NCI-H82 (cell line): ENCODE results near the gene BAZ2B.

Experiments used
- DNase-seq: peaks from one replicate; lab custom pipeline; 2025; lab: John Stamatoyannopoulos, UW

BAZ2B gene

DNA sequence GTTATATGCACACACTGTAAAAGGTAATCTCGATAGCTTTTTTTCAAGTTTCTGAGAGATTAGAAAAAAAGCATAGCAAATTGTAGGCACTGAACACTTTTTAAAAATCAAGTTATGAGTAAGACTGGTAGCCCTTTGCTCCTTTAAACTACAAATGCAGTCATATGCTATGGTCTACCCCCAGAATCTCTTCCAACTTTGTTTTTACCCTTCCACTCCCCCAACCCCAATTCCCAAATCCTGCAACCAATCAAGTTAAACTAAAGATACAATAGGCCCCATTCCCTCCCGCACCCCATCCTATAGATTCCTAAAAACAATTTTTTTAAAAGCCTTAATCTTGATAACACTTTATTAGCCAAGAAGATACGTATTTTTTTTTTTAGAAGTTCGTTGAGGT is 752 bp upstream of the BAZ2B start:
- DNase-seq = peak; percentile 20

DNA sequence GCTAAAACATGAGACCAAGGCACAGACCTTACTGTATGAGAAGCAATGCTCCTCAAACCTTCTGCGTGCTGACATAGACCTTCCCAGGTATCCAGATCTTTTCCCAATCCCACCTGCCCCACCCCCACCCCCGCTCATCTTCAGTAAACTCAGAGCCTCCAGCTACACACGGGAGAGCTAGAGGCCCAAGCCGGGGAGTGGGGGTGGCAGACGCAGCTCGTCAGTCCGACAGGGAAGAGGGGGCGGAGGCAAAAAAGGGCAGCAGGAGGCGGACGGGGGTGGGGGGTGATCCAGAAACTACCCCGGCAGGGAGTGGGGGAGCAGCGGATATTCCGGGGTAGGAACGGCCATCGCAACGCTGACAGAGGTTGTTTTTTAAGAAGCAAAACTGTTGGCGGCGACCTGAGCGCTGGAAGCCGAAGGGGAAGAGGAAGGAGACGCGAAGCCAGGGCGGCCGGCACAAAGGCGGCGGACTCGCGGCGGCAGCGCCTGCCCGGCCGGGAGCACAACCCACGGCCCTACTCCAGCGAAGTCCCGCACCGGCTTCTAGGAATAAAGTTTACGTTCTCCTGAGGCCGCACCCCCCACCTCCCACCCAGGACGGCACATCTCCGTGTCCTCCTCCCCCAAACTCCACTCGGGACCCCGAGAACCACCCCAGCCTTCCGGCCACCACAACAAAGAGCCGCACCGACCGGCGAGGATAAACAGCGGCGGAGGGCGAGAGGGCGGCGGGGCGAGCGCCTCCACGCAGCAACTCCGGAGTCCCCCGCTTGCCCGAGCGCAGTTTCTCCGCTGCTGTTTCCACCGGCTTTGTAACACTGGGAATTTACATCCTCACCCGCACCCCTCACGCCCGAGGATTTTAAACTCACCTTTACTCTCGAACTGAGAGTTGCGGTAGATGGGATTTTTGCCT is 722 bp downstream of the BAZ2B start:
- peak; percentile 98 for DNase-seq

DNA sequence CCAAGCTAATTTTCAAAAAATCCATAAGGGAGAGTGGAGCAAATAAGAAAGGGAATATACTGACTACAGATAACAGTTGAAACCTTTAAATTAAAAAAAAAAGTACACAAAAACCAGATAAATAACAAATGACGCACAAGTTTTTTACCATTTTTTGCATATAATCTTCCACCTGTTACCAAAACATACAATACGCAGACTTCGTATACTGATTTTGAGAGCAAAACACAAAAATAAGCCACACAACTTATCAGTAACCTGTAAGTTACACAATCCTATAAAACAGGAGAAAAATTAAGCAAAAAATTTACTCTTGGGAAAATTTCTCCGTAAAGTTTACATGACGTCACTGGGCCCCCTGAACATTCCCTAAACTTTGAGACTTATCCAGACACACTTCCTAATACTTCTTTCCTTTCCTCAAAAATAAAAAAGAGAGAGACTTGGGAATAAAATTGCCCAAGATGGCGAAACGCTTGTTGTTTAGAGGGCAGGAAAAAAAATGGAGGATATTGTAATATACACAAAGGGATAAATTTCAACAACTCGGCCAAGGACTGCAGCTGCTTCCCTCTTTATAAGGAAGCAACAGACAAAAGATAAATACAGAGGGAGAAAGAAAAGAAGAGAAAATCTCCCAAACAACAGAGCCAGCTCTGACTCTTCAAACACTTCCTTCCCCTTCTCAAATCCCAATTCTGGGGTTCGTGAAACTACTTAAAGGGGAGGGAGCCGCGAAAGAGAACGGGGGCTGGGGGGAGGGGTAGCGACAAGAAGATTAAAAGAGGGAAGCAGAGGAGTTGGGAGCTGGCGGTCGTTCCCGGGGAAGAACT is 1.6 kb downstream of the BAZ2B start:
- no peak for DNase-seq

DNA sequence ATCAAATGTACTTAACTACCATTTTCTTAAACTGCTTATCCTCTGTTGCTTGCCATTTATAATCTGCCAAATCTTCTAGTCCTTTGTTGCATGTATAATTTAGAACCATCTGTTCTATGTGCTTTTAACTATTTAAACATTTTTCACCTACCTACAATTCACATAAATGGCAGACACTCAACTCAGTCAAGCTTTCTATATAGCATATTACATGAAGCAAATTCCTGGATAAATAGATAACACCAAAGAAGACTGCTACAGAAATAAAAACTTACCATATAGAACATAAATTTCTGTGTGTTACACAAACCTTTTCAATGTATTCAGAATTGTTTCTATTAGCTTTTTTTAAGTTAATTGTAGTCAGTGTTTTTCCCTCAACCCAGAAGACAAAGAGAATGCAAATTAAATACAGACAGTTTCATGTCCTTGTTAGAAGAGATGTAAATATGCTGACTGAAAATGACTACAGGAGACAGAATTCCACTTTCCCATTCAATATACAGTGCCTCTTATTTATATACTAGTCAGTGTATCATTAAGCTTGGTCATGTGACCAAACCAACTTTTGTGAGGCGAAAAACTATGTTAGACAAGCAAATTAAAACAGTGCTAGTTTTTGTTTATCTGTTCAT is 2.6 kb downstream of the BAZ2B start:
- DNase-seq = peak; percentile 59

DNA sequence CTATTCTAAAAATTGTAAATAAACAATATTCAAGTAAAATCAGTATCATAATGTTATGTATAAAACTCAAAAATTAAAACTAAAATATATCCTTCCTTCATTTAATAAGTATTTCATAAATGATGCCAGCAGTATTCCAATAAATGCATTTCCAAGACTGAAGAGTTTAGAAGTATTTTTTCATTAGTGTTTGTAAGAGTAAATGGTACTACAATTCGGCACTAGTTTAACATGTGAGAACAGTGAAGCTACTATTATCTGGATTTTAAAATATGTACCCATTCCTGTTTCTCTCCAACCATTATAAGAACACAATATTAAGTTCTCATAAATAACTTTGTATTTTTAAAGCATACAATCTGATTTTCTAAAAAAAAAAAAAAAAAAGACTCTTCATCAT is 3.3 kb downstream of the BAZ2B start:
- no peak for DNase-seq

DNA sequence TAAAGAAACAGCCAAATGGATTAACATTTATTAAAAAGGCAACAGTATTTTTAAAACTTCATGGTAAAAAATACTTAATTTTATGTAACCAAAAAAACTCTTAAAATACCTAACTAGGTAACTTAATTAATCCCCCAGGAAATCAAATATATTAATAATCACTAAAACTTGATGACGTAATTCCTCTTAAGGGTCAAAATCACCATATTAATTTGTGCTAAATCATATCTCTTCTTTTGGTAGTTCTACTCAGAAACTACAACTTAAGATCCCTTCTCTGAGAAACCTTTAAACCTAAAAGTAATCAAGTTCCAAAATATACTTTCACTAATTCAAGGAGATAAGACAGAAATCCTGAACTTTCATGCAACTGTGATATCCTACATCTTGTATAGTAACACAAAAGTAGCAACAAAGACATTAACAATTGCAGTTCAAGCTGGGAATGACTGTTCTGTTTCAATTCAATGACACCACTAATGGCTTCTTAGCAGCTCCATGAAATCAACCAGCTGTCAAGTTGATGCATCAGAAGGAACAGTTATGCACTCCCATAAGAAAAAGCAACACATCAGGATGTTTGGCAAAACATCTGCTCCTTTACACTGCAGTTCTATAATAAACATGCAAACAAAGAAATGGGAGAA is 4.0 kb downstream of the BAZ2B start:
- peak; percentile 89 for DNase-seq

DNA sequence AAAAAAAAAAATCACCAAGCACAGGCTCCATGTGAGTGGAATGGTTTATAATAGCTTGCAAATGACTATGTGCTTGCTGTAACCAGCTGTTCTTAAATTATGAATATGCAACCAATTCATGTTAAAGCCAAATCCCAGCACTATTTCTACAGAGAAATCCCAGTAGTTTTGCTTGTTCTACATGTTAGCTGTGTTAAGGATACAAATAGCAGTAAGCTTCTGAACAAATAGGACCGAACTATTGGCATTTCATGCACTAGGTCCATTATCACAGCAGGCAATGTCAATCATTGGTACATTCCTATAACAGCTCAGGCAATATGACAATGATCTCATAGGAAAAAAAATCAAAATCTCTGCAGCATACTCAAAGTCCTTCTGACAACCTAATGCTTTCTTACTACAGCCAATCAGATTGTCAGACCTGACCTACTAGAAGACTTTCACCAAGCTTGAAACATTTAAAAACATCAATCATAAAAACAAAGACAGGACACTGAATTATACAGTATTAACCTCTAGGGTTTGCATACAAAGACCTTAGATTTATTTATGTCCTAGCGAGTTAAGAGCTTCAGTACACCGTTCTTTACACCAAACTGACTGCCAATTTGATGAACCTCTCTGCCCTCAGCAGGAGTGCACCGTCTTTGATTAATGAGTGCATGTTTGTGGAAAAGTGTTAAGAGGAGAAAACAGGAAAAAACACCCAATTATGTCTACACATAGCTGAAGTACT is 6.4 kb downstream of the BAZ2B start:
- DNase-seq = peak; percentile 40

DNA sequence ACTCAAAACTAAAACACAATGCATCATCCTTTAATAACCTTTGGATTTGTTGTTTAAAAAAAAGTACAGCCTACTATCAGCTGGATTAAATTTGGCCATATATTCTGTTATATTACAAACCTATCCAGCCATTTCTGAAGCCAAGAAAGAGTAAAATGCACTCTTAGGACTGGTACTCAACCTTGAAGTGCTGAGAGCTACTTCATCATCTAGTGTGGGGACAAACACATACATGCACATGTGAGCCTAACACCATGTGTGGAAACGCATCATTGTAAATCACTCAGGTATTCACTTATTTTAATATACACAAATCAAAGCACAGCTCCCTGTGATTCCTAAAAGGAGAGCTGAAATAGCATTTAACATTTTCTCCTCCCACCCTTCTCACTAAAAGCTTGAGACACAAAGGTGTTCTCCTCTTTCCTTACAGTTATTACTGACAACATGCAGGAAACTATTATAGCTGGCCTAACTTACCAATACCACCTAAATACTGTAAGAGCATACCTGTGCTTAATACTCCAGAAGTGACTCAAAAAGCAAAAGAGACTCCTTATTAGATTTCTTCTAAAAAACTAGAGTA is 7.5 kb downstream of the BAZ2B start:
- no peak for DNase-seq

DNA sequence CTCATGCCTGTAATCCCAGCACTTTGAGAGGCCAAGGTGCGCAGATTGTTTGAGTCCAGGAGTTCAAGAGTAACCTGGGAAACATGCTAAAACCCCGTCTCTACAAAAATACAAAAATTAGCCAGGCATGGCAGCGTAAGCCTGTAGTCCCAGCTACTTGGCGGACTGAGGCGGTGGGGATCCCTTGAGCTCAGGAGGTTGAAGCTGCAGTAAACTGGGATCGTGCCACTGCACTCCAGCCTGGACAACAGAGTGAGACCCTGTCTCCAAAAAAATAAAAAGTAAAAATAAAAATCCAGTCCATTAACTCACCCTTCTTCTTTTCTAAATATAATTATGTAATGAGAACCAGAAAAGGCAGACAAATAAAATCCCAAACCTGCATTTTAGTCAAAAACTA is 8.2 kb downstream of the BAZ2B start:
- DNase-seq = no peak

DNA sequence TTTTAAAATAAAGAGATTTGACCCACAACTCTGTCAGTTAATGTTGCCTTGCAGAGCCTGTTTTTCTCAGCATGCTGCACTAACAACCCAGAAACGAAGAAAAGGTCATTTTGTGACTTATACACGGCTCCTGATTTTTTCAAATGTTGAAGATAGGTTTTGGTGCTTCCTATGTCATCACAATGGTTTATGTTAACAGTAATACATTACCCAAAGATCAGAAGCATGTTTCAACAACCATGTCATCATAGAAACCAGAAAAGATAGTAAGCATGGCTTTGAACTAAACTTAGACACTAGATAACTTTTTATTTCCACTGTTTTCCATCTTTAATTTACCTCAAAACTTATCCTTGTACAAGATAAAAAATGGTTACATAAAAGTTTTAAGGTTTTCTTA is 10.1 kb downstream of the BAZ2B start:
- DNase-seq = no peak

DNA sequence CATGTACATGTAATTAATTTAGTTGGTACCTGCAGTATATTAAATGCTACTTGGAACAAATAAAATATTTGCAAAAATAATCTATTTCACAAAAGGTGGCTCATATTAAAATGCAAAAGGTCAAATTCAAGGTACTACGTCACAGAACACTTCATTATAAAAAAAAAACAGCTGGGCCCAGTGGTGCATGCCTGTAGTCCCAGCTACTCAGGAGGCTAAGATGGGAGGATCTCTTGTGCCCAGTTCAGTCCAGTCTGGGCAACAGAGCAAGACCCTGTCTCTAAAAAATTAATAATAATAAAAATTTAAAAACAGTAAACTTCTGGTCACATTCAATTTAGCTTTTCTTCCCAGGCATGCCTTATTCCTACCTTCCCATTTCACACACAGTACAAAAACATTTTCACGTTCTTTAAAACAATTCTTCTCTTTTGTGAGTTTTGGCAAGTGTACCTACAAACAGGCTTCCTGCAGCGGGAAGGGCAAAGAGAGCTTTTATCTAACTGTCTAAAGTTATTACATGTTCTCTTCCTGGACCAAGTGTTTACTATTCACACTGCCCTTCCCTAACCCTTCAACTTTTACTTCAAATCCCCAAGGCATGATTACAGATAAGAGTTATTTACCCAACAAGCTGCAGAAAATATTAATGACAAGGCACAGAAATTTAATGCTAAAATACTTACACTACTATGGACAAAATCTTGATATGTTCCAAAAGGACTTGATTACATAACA is 10.7 kb downstream of the BAZ2B start:
- DNase-seq = no peak

DNA sequence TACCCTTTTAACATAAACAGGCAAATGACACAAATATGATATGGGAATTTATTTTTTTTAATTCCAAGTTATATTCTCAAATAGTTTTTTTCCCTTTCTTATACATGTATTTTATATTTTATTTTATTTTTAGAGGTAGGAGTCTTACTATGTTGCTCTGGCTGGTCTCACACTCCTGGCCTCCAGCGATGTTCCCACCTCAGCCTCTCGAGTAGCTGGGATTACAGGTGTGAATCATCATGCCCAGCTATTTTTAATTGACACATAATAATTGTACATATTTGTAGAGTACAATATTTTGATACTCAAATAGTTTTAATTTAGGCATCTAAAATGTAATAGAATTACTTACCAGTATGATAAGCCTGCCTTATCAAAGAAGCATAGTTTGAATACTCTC is 12.2 kb downstream of the BAZ2B start:
- no peak for DNase-seq

DNA sequence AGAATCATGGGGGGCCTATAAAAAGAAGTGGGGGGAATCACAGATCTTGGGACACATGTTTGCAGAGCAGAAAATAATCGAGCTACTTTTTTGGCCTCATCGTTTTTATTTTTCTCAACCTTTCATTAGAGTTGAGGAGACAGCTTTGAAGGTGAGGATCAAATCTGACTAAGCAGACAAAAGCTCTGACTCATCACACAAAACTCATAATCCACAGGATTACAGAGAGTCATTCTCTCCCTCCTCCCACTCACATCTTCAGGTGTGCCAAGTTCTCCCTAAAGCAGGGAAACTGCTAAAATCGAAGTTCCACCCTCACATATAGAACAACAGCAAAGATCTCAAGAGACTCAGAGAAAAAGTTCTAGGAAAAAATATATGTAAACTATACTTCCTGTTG is 15.6 kb downstream of the BAZ2B start:
- DNase-seq = peak; percentile 75

DNA sequence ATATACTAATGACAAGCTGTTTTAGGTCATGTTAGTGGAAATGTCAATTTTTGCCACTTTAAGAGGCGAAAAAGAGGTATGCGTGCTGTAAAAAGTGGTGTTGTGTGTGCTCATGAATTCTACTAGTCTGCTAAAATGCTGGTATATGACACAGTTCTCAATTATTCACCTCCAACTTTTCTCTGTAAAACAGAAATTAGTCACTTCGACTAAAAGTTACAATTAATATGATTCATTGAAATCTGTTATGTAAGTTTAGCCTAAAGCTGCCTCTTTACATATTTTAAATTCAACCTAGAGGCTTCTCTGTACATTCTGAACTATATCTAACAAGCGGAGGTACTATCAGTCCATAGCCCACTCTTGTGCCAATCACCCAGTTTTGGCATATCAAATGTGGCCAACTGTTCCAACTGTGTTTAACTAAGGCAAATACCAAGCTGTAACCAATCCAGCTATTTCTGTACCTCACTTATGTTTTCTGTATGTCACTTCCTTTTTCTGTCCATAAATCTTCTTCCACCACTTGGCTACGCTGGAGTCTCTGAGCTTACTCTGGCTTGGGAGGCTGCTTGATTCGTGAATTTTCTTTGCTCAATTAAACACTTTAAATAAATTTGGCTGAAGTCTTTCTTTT is 20.8 kb downstream of the BAZ2B start:
- no peak for DNase-seq

DNA sequence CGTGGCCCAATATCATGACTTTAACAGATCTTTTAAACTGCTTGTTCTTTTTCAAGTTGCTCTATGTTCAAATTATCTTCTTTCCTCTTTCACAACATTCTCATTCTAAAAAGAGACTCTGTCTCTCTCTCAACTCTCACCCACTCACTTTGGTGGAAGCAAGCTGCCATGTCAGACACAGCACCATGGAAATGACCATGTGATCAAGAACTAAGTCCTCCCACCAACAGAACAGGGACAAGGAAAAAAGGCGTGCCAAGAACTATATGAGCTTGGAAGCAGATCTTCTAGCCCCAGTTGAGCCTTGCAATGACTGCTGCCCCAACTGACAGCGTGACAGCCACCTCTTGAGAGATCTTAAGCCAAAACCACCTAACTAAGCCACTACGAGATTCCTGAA is 23.9 kb downstream of the BAZ2B start:
- DNase-seq = no peak

DNA sequence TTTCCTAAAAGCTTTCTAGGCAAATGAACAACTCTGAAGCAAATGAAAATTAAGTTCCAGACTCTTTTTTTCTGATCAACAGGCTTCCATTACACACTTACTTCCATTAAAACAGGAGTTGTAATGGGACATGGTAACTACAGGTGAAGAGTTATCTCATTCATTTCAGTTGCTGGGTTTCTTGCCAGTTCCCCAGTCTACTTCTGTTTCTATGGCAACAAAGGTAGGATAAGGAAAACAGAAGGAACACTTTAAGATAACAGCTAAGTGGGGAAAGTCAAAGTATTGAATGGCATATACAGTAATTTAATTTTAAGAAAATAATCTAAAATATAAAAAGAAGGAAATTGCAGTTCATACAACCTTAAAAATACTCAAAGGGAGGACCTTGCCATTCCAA is 25.1 kb downstream of the BAZ2B start:
- DNase-seq = no peak

DNA sequence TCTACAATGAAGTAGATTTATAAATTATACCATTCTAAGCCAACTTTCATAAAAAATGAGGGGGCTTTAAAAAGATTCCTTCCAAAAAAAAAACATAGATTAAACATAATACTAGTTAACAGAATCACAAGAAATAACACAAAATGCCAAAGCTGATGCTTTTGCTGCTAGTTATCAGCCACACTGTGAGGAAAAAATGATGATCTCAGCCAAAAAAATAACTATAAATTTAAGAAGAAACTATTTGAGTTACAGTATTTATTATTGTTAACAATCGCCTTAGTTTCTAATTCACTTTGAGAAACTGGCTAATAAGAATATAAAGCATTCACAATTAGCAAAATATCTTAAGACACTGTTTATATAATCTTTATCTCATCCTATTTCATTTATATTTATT is 27.1 kb downstream of the BAZ2B start:
- no peak for DNase-seq

DNA sequence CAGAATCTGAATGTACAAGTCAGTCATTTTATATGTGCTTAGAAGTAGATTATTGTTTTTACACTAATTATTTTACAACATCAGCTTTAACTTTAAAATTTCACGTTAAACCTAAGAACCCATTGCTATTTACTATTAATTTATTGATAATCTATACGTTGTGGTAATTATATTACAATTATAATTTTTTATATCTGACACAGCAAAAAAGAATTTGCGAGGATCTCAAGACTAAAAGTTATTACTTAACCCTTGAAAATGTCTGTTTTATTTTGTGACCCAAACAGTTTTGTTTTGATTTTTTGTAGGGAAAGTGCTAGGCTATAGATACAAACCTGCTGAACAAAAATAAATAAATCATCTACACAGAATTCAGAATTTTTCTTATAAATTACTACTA is 30.3 kb downstream of the BAZ2B start:
- DNase-seq = no peak

DNA sequence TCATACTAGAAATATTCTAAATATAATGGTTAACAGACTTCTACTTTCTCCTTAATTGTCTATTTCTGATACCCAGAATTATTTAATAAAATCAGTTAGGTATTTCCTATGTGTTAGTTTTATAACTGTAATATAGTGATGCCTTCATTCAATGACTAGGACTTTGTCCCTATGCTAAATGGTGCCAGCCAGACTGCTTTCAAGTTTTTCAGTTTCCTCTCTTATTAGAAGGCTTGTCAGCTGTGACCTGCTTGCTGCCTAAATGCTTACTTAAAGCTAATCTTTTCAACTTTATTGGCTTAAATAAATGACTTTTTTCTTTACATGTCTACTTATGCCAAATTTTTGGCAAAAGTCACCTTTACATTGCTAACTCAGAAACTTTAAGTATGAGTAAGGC is 30.7 kb downstream of the BAZ2B start:
- DNase-seq = peak; percentile 37

DNA sequence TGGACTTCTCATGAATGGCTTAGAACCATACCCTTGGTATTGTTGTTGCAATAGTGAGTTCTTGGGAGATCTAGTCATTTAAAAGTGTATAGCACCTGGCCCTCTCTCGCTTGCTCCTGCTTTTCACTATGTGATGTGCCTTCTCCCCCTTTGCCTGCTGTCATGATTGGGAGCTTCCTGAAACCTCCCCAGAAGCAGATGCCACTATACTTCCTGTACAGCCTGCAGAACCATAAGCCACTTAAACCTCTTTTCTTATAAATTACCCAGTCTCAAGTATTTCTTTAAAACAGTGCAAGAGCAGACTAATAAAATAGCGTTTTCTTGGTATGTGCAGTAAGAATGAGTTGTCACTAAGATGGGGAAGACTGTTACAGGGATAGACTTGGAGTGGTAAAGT is 31.6 kb downstream of the BAZ2B start:
- peak; percentile 60 for DNase-seq
